ENCODE results near the gene RNF103. TPM values are rescaled to one million over a fixed set of nuclear protein-coding genes. Genes with fewer than 3 reads are reported as not detected.

Gene RNF103
- total RNA-seq, 1 experiment from 2014 or later = 16.1 TPM

DNA sequence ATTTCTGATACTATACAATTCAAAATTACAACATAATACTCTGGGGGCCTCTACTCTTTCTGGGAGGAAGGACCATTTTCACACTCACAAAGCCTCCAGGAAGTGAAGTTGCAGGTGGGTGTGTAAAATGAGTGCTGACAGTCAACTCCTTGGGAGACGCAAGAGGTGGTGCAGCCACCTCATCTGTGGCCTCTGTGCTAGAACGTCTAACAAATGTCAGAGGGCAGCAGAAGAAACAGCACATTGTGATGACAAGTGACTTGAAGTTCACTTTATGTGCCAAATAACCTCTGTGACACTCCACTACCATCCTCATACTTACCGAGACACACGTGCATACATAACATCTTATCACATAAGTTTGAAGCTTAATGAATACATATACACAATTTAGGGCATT, 10.2 kb downstream of the RNF103 start:
- ChIA-PET CTCF (no interaction called here), POLR2A (no interaction called here), RAD21 (ENCODE audit: low non-redundant PET in 1 of 2, low total read pairs in 2 of 2, uncharacterized antibody in 2 of 2, unreplicated experiment in 2 of 2) (no interaction called here)
- H3K4me1 ChIP-seq (ENCODE audit: control insufficient read depth in 1 of 2, insufficient read depth in 2 of 2, low read length in 2 of 2) = no peaks in the 10 kb centered on the region
- H3K4me3 ChIP-seq (replicated peaks in 1 of 2; ENCODE audit: low read depth in 1 of 2, low read length in 2 of 2) = no peak overlapping the region
- H3K27ac ChIP-seq (ENCODE audit: low read depth, low read length) = no peak overlapping the region
- no peaks in the 10 kb centered on the region for H3K79me2 ChIP-seq (ENCODE audit: insufficient read depth, low read length)
- H3K9me3 ChIP-seq (ENCODE audit: control insufficient read depth in 1 of 2, insufficient read depth in 1 of 2, low read depth in 1 of 2, low read length in 2 of 2) = no peaks in the 10 kb centered on the region
- H4K20me1 ChIP-seq (ENCODE audit: insufficient read depth) = no peaks in the 10 kb centered on the region
- H2AFZ ChIP-seq (ENCODE audit: low read depth, low read length, poor library complexity, severe bottlenecking) = no peak overlapping the region
- TF ChIP-seq POLR2AphosphoS5 (IDR thresholded peaks at IDR 0.05; ENCODE audit: low read depth, low read length) (no peak), POLR2A (IDR thresholded peaks at IDR 0.05; ENCODE audit: borderline replicate concordance, extremely low read depth, insufficient read depth, insufficient read length) (no peak), YY1 (IDR thresholded peaks at IDR 0.05; ENCODE audit: extremely low read depth, insufficient replicate concordance, low read depth, low read length) (no peak), EGR1 (IDR thresholded peaks at IDR 0.05; ENCODE audit: low read depth) (no peak), JUND (IDR thresholded peaks at IDR 0.05) (no peak), EZH2phosphoT487 (IDR thresholded peaks at IDR 0.05; ENCODE audit: borderline replicate concordance) (no peak), SIN3A (IDR thresholded peaks at IDR 0.05; ENCODE audit: low read depth) (no peak), EZH2 (IDR thresholded peaks at IDR 0.05) (no peak), ELF1 (IDR thresholded peaks at IDR 0.05; ENCODE audit: borderline replicate concordance, low read depth) (no peak), CEBPB (IDR thresholded peaks at IDR 0.05; ENCODE audit: low read depth) (no peak)
- TF ChIP-seq, protein P1, sequence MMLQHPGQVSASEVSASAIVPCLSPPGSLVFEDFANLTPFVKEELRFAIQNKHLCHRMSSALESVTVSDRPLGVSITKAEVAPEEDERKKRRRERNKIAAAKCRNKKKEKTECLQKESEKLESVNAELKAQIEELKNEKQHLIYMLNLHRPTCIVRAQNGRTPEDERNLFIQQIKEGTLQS (IDR thresholded peaks at IDR 0.05) = no peak
- TF ChIP-seq, protein P2, sequence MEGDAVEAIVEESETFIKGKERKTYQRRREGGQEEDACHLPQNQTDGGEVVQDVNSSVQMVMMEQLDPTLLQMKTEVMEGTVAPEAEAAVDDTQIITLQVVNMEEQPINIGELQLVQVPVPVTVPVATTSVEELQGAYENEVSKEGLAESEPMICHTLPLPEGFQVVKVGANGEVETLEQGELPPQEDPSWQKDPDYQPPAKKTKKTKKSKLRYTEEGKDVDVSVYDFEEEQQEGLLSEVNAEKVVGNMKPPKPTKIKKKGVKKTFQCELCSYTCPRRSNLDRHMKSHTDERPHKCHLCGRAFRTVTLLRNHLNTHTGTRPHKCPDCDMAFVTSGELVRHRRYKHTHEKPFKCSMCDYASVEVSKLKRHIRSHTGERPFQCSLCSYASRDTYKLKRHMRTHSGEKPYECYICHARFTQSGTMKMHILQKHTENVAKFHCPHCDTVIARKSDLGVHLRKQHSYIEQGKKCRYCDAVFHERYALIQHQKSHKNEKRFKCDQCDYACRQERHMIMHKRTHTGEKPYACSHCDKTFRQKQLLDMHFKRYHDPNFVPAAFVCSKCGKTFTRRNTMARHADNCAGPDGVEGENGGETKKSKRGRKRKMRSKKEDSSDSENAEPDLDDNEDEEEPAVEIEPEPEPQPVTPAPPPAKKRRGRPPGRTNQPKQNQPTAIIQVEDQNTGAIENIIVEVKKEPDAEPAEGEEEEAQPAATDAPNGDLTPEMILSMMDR (IDR thresholded peaks at IDR 0.05 in 2 of 3, conservative IDR thresholded peaks at IDR 0.05 in 1 of 3; ENCODE audit: borderline replicate concordance in 1 of 3, insufficient read depth in 1 of 3, low read depth in 2 of 3, low read length in 2 of 3) = no peak
- no peaks in the 10 kb centered on the region for H3K27me3 ChIP-seq (ENCODE audit: insufficient read depth, low read length)
- ATAC-seq = no peak
- H3K36me3 ChIP-seq (ENCODE audit: control insufficient read depth in 1 of 2, insufficient read depth in 2 of 2, low read length in 2 of 2) = peaks cover 0 to 15% of the 10 kb centered on the region in 2 experiments; a peak in 1 of 4 replicates
- no TSS peak for BruUV-seq (replicated peaks)
- no peaks in the 10 kb centered on the region for H3K9me2 ChIP-seq (ENCODE audit: insufficient read depth)
- DNase-seq (ENCODE audit: low read depth, low spot score) = no peak
- intact Hi-C loops (cut with micrococcal nuclease) = no loop called here
- no peak overlapping the region for H3K4me2 ChIP-seq (ENCODE audit: low read length)
- no peak overlapping the region for H3K9ac ChIP-seq (ENCODE audit: low read length)
